GM23338 (cell line): ENCODE measurements around the gene FGA. TPM values are rescaled to one million over a fixed set of nuclear protein-coding genes. Genes with fewer than 3 reads are reported as not detected.

Source experiments
- POLR2AphosphoS5 ChIP-seq: IDR thresholded peaks from 2 replicates; pipeline ENCODE4 v1.6.1; 2016; ENCODE audit warnings: antibody characterized with exemption, low read depth
- ZNF331 ChIP-seq: fragments of 250-450 bp; sonication (Bioruptor Pico); IDR thresholded peaks from 2 replicates; pipeline ENCODE4 v1.5.0; 2020; ENCODE audit warnings: low read depth, mild to moderate bottlenecking, moderate library complexity
- polyA plus RNA-seq: library from polyadenylated mRNA; unstranded; fragments of >200 nt; fragmentation: Nextera tagmentation; extraction: Ambion mirVana; gene quantifications from 2 replicates; pipeline ENCODE4 v1.2.1, GENCODE V29; 2016
- small RNA-seq: library from RNA; depleted of rRNA; stranded (forward); fragments of <200 nt; gene quantifications from one replicate; pipeline ENCODE3, GENCODE V24; 2014; ENCODE audit warnings: low replicate concordance
- total RNA-seq: library from RNA; depleted of rRNA; stranded (reverse); fragments of >200 nt; shearing (Covaris generic); gene quantifications from 2 replicates; pipeline ENCODE4 v1.2.3, GENCODE V29; 2014; rRNA removed
- TF ChIP-seq, protein P1 (sequence below): IDR thresholded peaks from one replicate; pipeline ENCODE4 v1.6.1; 2018; ENCODE audit warnings: antibody characterized with exemption; ENCODE audit not compliant: unreplicated experiment
- TF ChIP-seq, protein P2 (sequence below): IDR thresholded peaks from 2 replicates; pipeline ENCODE4 v1.6.1; 2016; ENCODE audit warnings: antibody characterized with exemption

The FGA gene
- total and polyA plus RNA-seq, 2 experiments from 2014 or later, result not detected

- TF ChIP-seq, protein P1, sequence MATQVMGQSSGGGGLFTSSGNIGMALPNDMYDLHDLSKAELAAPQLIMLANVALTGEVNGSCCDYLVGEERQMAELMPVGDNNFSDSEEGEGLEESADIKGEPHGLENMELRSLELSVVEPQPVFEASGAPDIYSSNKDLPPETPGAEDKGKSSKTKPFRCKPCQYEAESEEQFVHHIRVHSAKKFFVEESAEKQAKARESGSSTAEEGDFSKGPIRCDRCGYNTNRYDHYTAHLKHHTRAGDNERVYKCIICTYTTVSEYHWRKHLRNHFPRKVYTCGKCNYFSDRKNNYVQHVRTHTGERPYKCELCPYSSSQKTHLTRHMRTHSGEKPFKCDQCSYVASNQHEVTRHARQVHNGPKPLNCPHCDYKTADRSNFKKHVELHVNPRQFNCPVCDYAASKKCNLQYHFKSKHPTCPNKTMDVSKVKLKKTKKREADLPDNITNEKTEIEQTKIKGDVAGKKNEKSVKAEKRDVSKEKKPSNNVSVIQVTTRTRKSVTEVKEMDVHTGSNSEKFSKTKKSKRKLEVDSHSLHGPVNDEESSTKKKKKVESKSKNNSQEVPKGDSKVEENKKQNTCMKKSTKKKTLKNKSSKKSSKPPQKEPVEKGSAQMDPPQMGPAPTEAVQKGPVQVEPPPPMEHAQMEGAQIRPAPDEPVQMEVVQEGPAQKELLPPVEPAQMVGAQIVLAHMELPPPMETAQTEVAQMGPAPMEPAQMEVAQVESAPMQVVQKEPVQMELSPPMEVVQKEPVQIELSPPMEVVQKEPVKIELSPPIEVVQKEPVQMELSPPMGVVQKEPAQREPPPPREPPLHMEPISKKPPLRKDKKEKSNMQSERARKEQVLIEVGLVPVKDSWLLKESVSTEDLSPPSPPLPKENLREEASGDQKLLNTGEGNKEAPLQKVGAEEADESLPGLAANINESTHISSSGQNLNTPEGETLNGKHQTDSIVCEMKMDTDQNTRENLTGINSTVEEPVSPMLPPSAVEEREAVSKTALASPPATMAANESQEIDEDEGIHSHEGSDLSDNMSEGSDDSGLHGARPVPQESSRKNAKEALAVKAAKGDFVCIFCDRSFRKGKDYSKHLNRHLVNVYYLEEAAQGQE, result no peak
- TF ChIP-seq ZNF331 (CRISPR knock-in tag) (no peak), POLR2AphosphoS5 (no peak)
- TF ChIP-seq, protein P2, sequence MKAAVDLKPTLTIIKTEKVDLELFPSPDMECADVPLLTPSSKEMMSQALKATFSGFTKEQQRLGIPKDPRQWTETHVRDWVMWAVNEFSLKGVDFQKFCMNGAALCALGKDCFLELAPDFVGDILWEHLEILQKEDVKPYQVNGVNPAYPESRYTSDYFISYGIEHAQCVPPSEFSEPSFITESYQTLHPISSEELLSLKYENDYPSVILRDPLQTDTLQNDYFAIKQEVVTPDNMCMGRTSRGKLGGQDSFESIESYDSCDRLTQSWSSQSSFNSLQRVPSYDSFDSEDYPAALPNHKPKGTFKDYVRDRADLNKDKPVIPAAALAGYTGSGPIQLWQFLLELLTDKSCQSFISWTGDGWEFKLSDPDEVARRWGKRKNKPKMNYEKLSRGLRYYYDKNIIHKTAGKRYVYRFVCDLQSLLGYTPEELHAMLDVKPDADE, result no peak
Observed at GRCh38 chr4:154542271-154542879, 48.2 kb downstream of the FGA start (continued).

Small RNA genes lying within 50 kb of the gene (small RNA-seq; reads per million reads assigned to genes)
- not detected for gene RNU6-1285P

Other genes with a start within 250 kb of the FGA start
- gene DCHS2, start 98.9 kb downstream of the FGA start, total RNA-seq, result 6.3 and 7.6 TPM in 2 replicates
- gene DCHS2, start 98.9 kb downstream of the FGA start, polyA plus RNA-seq, result 0.21 and 0.42 TPM in 2 replicates
- 74.2 and 82.7 TPM in 2 replicates for gene PLRG1, start 40.3 kb downstream of the FGA start, total RNA-seq
- gene PLRG1, start 40.3 kb downstream of the FGA start, polyA plus RNA-seq, result 73.3 and 77.3 TPM in 2 replicates
- not detected in 2 replicates for gene FGB, start 27.7 kb downstream of the FGA start, total RNA-seq
- gene FGB, start 27.7 kb downstream of the FGA start, polyA plus RNA-seq, result not detected in 2 replicates
- gene FGG, start 21.9 kb upstream of the FGA start, total RNA-seq, result 0.27 TPM in 1 of 2 replicates, not detected in the other
- gene FGG, start 21.9 kb upstream of the FGA start, polyA plus RNA-seq, result not detected in 2 replicates
- 57.1 and 59.5 TPM in 2 replicates for gene LRAT, start 153.3 kb upstream of the FGA start, total RNA-seq
- 83.0 and 90.1 TPM in 2 replicates for gene LRAT, start 153.3 kb upstream of the FGA start, polyA plus RNA-seq
- gene RBM46, start 190.5 kb upstream of the FGA start, total RNA-seq, result 22.1 and 22.9 TPM in 2 replicates
- 33.4 and 42.4 TPM in 2 replicates for gene RBM46, start 190.5 kb upstream of the FGA start, polyA plus RNA-seq